ENCODE results near the gene SKOR1.

Gene SKOR1

GRCh38 chr15:67884009-67884408 lies 58.7 kb downstream of the SKOR1 start:
- TF ChIP-seq, protein P1, sequence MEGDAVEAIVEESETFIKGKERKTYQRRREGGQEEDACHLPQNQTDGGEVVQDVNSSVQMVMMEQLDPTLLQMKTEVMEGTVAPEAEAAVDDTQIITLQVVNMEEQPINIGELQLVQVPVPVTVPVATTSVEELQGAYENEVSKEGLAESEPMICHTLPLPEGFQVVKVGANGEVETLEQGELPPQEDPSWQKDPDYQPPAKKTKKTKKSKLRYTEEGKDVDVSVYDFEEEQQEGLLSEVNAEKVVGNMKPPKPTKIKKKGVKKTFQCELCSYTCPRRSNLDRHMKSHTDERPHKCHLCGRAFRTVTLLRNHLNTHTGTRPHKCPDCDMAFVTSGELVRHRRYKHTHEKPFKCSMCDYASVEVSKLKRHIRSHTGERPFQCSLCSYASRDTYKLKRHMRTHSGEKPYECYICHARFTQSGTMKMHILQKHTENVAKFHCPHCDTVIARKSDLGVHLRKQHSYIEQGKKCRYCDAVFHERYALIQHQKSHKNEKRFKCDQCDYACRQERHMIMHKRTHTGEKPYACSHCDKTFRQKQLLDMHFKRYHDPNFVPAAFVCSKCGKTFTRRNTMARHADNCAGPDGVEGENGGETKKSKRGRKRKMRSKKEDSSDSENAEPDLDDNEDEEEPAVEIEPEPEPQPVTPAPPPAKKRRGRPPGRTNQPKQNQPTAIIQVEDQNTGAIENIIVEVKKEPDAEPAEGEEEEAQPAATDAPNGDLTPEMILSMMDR (IDR thresholded peaks at IDR 0.05; ENCODE audit: low read length): no peak
- TF ChIP-seq EZH2 (IDR thresholded peaks at IDR 0.05; ENCODE audit: borderline replicate concordance, low read length): no peak
- Histone ChIP-seq H2AFZ (ENCODE audit: low read length) (no peak overlapping the region), H3K36me3 (ENCODE audit: insufficient read depth, low read length) (peaks cover 7% of the 10 kb centered on the region; the same call in 1 of the 2 replicates), H3K79me2 (ENCODE audit: insufficient read depth, low read length) (no peaks in the 10 kb centered on the region), H3K4me3 (ENCODE audit: low read depth, low read length, poor library complexity, severe bottlenecking) (peak overlapping the region; percentile 55), H3K4me1 (ENCODE audit: insufficient read depth, low read length, severe bottlenecking) (peaks cover 64% of the 10 kb centered on the region), H4K20me1 (ENCODE audit: insufficient read depth, low read length) (no peaks in the 10 kb centered on the region), H3K4me2 (ENCODE audit: low read length) (peak overlapping the region; percentile 62), H3K9ac (ENCODE audit: low read length) (peak overlapping the region; percentile 32; the same call in 1 of the 2 replicates), H3F3A (ENCODE audit: insufficient read depth, low read length) (no peaks in the 10 kb centered on the region), H3K27ac (ENCODE audit: low read depth, low read length, poor library complexity, severe bottlenecking) (no peak overlapping the region), H3K27me3 (ENCODE audit: insufficient read depth, low read length) (no peaks in the 10 kb centered on the region), H3K9me3 (ENCODE audit: low read length) (no peaks in the 10 kb centered on the region), H3K9me2 (ENCODE audit: low read depth, low read length) (no peaks in the 10 kb centered on the region)

Measured in OCI-LY1 (cell line).